Gastrocnemius medialis (tissue), 4 donors: ENCODE data around the gene IQGAP3. TPM values are rescaled to one million over a fixed set of nuclear protein-coding genes. Genes with fewer than 3 reads are reported as not detected.

Experiments used
- ATAC-seq, 2 donors: fragments of 150-250 bp; one replicate each; pipeline ENCODE4 v1.9.1; 2016
- DNase-seq, 2 donors: peaks; one replicate each; pipeline ENCODE4 v3.0.0-alpha.2; 2019
- H3K27ac ChIP-seq, 4 donors: fragments of 200-600 bp; sonication (generic); 1 replicate in 1 of 4; 2 replicates in 3 of 4; pipeline ENCODE4 v1.5.1; 2016 to 2018; ENCODE audit warnings: mild to moderate bottlenecking in 2 of 4, moderate library complexity in 1 of 4
- H3K27me3 ChIP-seq, 3 donors: fragments of 200-600 bp; sonication (generic) in 2 of 3; 1 replicate in 1 of 3; 2 replicates in 2 of 3; pipeline versions ENCODE4 v1.5.1 to v1.6.0; 2016 to 2019; ENCODE audit warnings: mild to moderate bottlenecking in 1 of 3, moderate library complexity in 1 of 3
- H3K36me3 ChIP-seq, 2 donors: fragments of 200-600 bp; sonication (generic) in 1 of 2; one replicate each; pipeline ENCODE4 v1.5.1; 2017 to 2018
- H3K4me1 ChIP-seq, 2 donors: fragments of 200-600 bp; sonication (generic) in 1 of 2; one replicate each; pipeline ENCODE4 v1.5.1; 2016 to 2017; ENCODE audit warnings: mild to moderate bottlenecking in 2 of 2
- H3K4me3 ChIP-seq, 4 donors: fragments of 200-600 bp; sonication (generic) in 3 of 4; 1 replicate in 1 of 4; 2 replicates in 3 of 4; pipeline ENCODE4 v1.5.1; 2016 to 2019; ENCODE audit warnings: mild to moderate bottlenecking in 2 of 4
- H3K9me3 ChIP-seq, 3 donors: fragments of 200-600 bp; sonication (generic) in 2 of 3; 1 replicate in 1 of 3; 2 replicates in 2 of 3; pipeline ENCODE4 v1.5.1; 2016 to 2019
- CTCF ChIP-seq, 5 experiments: fragments of 450-650 bp in 3 of 5; fragments of 200-600 bp in 2 of 5; sonication (generic) in 2 of 5; IDR thresholded peaks in 4 of 5; conservative IDR thresholded peaks in 1 of 5; 1 replicate in 4 of 5; 2 replicates in 1 of 5; pipeline ENCODE4 v1.5.1; 2016 to 2019; ENCODE audit warnings: antibody characterized with exemption in 5 of 5, mild to moderate bottlenecking in 3 of 5, moderate library complexity in 3 of 5
- POLR2A ChIP-seq, 2 donors: fragments of 450-650 bp; IDR thresholded peaks; one replicate each; pipeline ENCODE4 v1.6.1; 2017; ENCODE audit warnings: antibody characterized with exemption in 2 of 2, mild to moderate bottlenecking in 2 of 2, moderate library complexity in 2 of 2
- in situ Hi-C, 4 donors: fragments of 200-750 bp; cut with MboI; loops; one replicate each; pipeline versions ENCODE4 v1.15.0 to v1.8.0; 2017; ENCODE audit warnings: low sequenced_read_pairs in 4 of 4
- intact Hi-C: fragments of 100-400 bp; cut with DNase I; formaldehyde crosslinking; loops from one replicate; pipeline ENCODE4 v1.15.1; 2023; ENCODE audit warnings: low total_unique reads
- total RNA-seq, 4 donors: library from RNA; depleted of rRNA; stranded (reverse); fragments of >200 nt; gene quantifications; one replicate each; pipeline versions ENCODE4 v1.1.0 to v1.2.3, GENCODE V29; 2016

Gene IQGAP3
- total RNA-seq, 4 donors from 2014 or later, result 0.20 to 0.55 TPM; not detected in 2

GRCh38 chr1:156504438-156504813 is 67.9 kb downstream of the IQGAP3 start:
- no peak for ATAC-seq

DNA sequence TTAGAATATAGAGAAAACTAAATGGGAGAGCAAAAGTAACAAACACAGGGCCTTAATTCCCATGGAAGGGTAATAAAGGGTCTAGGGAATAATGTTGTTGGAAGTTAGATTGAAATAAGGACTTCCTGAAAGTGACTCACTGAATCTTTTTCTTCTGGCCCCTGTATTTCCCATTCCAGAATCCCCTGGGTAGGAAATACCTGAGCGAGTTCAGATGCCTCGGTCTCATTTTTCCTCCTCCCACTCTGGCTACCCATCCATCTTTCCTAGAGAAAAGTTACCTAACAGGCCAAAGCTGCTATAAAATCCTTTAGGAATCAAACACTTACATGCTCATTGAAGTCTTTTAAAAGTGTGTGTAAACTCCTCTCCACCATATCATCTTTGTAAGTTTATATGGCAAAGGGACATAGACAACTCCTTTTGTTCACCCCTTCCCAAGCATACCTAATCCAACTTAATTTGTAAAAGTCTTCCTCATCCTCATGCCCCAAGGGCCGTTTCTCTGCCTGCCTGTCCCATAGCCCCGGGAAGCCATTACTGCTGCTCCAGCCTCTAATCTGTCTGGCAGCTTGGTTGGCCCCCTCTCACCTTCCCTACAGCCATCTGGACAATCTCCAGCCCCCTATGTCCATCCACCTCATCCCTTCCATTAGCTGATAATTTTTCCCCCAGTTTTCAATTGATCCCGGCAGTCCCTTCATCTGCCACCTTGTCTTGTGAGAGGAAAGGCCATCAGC is 68.5 kb downstream of the IQGAP3 start:
- ATAC-seq (no peak), DNase-seq (peak in 1 of 2 donors; percentile 28)
- H3K27ac ChIP-seq, result peak overlapping the region; percentile 96 to 99 (median 98)
- H3K27me3 ChIP-seq, result no peaks in the 10 kb centered on the region
- TF ChIP-seq POLR2A (IDR thresholded peaks at IDR 0.05) (no peak), CTCF (IDR thresholded peaks at IDR 0.05 in 4 of 5, conservative IDR thresholded peaks at IDR 0.05 in 1 of 5) (no peak)
- intact Hi-C loops (loop anchor here (5.0 kb wide), 1 partner anchor 158 kb away; no protein-coding TSS in a partner anchor), in situ Hi-C loops (no loop called here)
- H3K9me3 ChIP-seq, result no peaks in the 10 kb centered on the region
- peak overlapping the region; percentile 48 to 92 (median 61) for H3K4me3 ChIP-seq
- H3K36me3 ChIP-seq, result no peaks in the 10 kb centered on the region
- H3K4me1 ChIP-seq, result peaks cover 40 to 60% of the 10 kb centered on the region in 2 donors

More at GRCh38 chr1:156504438-156504813, 67.9 kb downstream of the IQGAP3 start:
- TF ChIP-seq POLR2A (IDR thresholded peaks at IDR 0.05), result no peak
- TF ChIP-seq CTCF (IDR thresholded peaks at IDR 0.05 in 4 of 5, conservative IDR thresholded peaks at IDR 0.05 in 1 of 5), result no peak
- no peaks in the 10 kb centered on the region for H3K9me3 ChIP-seq
- in situ Hi-C loops, result no loop called here
- peak overlapping the region; percentile 96 to 99 (median 98) for H3K27ac ChIP-seq
- DNase-seq, result peak in 1 of 2 donors; percentile 40
- intact Hi-C loops, result loop anchor here (5.0 kb wide), 1 partner anchor 158 kb away; no protein-coding TSS in a partner anchor
- H3K36me3 ChIP-seq, result no peaks in the 10 kb centered on the region
- peaks cover 44 to 63% of the 10 kb centered on the region in 2 donors for H3K4me1 ChIP-seq
- H3K4me3 ChIP-seq, result peak overlapping the region; percentile 48 to 92 (median 61)
- no peaks in the 10 kb centered on the region for H3K27me3 ChIP-seq

DNA sequence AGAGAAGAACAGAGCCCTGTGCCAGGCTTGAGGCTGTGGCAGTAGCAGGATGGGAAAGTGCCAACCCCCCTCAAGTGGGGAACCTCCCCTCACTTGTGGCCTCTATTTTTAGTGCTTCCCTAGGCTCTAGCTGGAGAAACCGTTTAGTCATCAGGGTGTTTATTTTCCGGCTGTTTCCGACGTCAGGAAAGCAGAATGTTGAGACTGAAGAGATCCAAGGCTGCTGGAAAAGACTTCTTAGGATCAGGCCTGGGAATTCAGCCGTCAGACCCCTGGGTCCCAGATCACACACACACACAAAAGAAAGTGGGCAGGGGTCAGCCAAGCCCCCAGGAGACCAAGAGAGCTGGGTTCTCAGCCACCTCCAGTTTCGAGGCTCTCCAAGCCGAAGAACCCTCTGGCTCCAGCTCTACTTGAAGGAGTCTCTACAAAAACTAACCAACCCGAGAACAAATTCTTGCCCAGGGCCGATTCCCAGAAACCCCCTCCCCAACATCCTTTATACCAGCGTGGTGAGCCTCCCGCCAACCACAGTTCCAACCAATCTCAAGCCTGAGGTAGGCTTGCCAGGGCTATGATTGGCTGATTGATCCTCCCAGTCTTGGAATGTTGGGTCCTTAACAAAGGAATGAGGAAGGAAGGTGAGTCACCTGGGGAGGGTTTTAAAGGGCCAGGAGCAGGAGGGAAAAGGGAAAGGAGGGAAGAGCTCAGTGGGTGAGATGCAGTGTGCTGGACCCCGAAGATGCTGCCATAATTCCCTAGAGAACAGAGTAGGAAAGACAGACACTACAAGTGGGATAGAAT is 69.3 kb downstream of the IQGAP3 start:
- H3K4me1 ChIP-seq, result peaks cover 45 to 60% of the 10 kb centered on the region in 2 donors
- H3K9me3 ChIP-seq, result no peaks in the 10 kb centered on the region
- H3K27me3 ChIP-seq, result no peaks in the 10 kb centered on the region
- intact Hi-C loops, result loop anchor here (5.0 kb wide), 1 partner anchor 159 kb away; no protein-coding TSS in a partner anchor
- in situ Hi-C loops, result no loop called here
- peak overlapping the region; percentile 96 to 99 (median 98) for H3K27ac ChIP-seq
- TF ChIP-seq POLR2A (IDR thresholded peaks at IDR 0.05), result no peak
- no peak for TF ChIP-seq CTCF (IDR thresholded peaks at IDR 0.05 in 4 of 5, conservative IDR thresholded peaks at IDR 0.05 in 1 of 5)
- DNase-seq (peak; percentile 88 to 95), ATAC-seq (peak; percentile 32 to 35)
- H3K4me3 ChIP-seq, result peak overlapping the region; percentile 43 to 92 (median 77)
- no peaks in the 10 kb centered on the region for H3K36me3 ChIP-seq

DNA sequence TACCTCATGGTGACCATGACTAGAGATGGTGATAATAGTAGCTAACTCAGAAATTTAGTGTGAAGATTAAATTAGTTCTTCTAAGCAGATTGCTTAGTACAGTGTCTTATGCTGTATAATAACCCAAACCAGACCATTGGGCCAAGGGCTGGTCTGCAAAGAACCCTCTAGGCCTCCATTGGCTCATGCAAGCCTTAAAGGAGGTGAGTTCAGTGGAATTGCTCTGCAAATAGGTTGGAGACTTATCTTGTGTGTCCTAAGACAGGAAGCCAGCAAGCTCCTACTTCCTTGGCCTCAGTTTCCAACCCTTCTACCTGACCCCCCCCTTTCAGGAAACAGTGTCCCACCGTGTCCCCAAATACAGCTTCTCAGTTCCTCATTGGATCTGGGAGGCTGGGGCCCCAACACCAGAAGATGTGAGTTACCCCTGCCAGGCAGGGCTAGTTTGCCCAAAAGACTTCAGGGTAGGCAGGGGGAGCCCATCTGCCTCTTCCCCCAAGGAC is 69.9 kb downstream of the IQGAP3 start:
- DNase-seq, result no peak
- H3K27ac ChIP-seq, result peak overlapping the region; percentile 96 to 99 (median 98)
- H3K36me3 ChIP-seq, result no peaks in the 10 kb centered on the region
- H3K27me3 ChIP-seq, result no peaks in the 10 kb centered on the region
- TF ChIP-seq CTCF (IDR thresholded peaks at IDR 0.05 in 4 of 5, conservative IDR thresholded peaks at IDR 0.05 in 1 of 5) (no peak), POLR2A (IDR thresholded peaks at IDR 0.05) (no peak)
- H3K4me1 ChIP-seq, result peaks cover 52 to 61% of the 10 kb centered on the region in 2 donors
- intact Hi-C loops, result loop anchor here (5.0 kb wide), 1 partner anchor 160 kb away; no protein-coding TSS in a partner anchor
- H3K9me3 ChIP-seq, result no peaks in the 10 kb centered on the region
- in situ Hi-C loops, result no loop called here
- peak overlapping the region in 3 of 4 donors; percentile 0 to 92 (median 85) for H3K4me3 ChIP-seq
- no peak for ATAC-seq
